ENCODE measurements around the gene SOX5.

- TF ChIP-seq CTCF (IDR thresholded peaks at IDR 0.05) (no peak), EZH2 (IDR thresholded peaks at IDR 0.05; ENCODE audit: borderline replicate concordance, insufficient read depth, low read depth, low read length, poor library complexity, severe bottlenecking) (no peak)
Measured at GRCh38 chr12:23694307-23694706, 255.2 kb downstream of the SOX5 start.

All from B cell (primary cell).